Liver (tissue), 9 donors: ENCODE results near the gene TEX44. TPM values are rescaled to one million over a fixed set of nuclear protein-coding genes. Genes with fewer than 3 reads are reported as not detected.
A peak's percentile ranks its signal among the peaks of the same experiment; 100 is the strongest.

Experiments
- DNase-seq: peaks from one replicate; pipeline ENCODE4 v3.0.0-alpha.2; 2017; ENCODE audit warnings: low spot score
- H3K27ac ChIP-seq, 2 donors: one replicate each; pipeline ENCODE4 v1.7.0; 2013; ENCODE audit warnings: inconsistent platforms in 2 of 2, low read length in 2 of 2, control low read depth in 1 of 2, low read depth in 1 of 2, mild to moderate bottlenecking in 1 of 2
- H3K27me3 ChIP-seq, 4 donors: one replicate each; pipeline versions ENCODE4 v1.6.1 to v1.7.0; 2013; ENCODE audit warnings: low read length in 3 of 4, inconsistent platforms in 1 of 4, mild to moderate bottlenecking in 1 of 4, moderate library complexity in 1 of 4; ENCODE audit not compliant: control insufficient read depth in 4 of 4, insufficient read depth in 4 of 4
- H3K36me3 ChIP-seq, 4 donors: one replicate each; pipeline versions ENCODE4 v1.6.1 to v1.7.0; 2013; ENCODE audit warnings: low read length in 3 of 4, mild to moderate bottlenecking in 3 of 4, low read depth in 1 of 4, moderate library complexity in 1 of 4; ENCODE audit not compliant: control insufficient read depth in 4 of 4, insufficient read depth in 3 of 4
- H3K4me1 ChIP-seq, 4 donors: one replicate each; pipeline versions ENCODE4 v1.6.1 to v1.7.0; 2013; ENCODE audit warnings: low read length in 3 of 4, mild to moderate bottlenecking in 3 of 4, moderate library complexity in 1 of 4; ENCODE audit not compliant: control insufficient read depth in 4 of 4, insufficient read depth in 4 of 4
- H3K4me3 ChIP-seq, 3 donors: one replicate each; pipeline versions ENCODE4 v1.6.1 to v1.7.0; 2013; ENCODE audit warnings: low read length in 3 of 3, control low read depth in 1 of 3, low read depth in 1 of 3, mild to moderate bottlenecking in 1 of 3
- H3K9ac ChIP-seq, 2 donors: one replicate each; pipeline ENCODE4 v1.7.0; 2013; ENCODE audit warnings: low read length in 2 of 2, mild to moderate bottlenecking in 2 of 2, moderate library complexity in 2 of 2, control low read depth in 1 of 2, low read depth in 1 of 2
- H3K9me3 ChIP-seq, 4 donors: one replicate each; pipeline versions ENCODE4 v1.6.1 to v1.7.0; 2013; ENCODE audit warnings: low read length in 3 of 4; ENCODE audit not compliant: control insufficient read depth in 4 of 4
- EGR1 ChIP-seq, 2 donors: IDR thresholded peaks; 2 replicates each; pipeline ENCODE4 v1.6.1; 2016 to 2018; ENCODE audit warnings: antibody characterized with exemption in 2 of 2, low read depth in 2 of 2
- FOXA2 ChIP-seq: IDR thresholded peaks from 2 replicates; pipeline ENCODE4 v1.6.1; 2016; ENCODE audit warnings: antibody characterized with exemption
- GABPA ChIP-seq, 2 donors: IDR thresholded peaks in 1 of 2; conservative IDR thresholded peaks in 1 of 2; 2 replicates each; pipeline ENCODE4 v1.6.1; 2016; ENCODE audit warnings: antibody characterized with exemption in 2 of 2, mild to moderate bottlenecking in 1 of 2, moderate library complexity in 1 of 2
- HNF4A ChIP-seq, 2 donors: conservative IDR thresholded peaks; 2 replicates each; pipeline ENCODE4 v1.6.1; 2016; ENCODE audit warnings: antibody characterized with exemption in 2 of 2, mild to moderate bottlenecking in 2 of 2
- HNF4G ChIP-seq: IDR thresholded peaks from 2 replicates; pipeline ENCODE4 v1.6.1; 2016; ENCODE audit warnings: antibody characterized with exemption
- JUND ChIP-seq, 2 donors: IDR thresholded peaks; 2 replicates each; pipeline ENCODE4 v1.6.1; 2016; ENCODE audit warnings: antibody characterized with exemption in 2 of 2
- MAX ChIP-seq: IDR thresholded peaks from 2 replicates; pipeline ENCODE4 v1.6.1; 2016; ENCODE audit warnings: antibody characterized with exemption
- NR2F2 ChIP-seq: IDR thresholded peaks from 2 replicates; pipeline ENCODE4 v1.6.1; 2016; ENCODE audit warnings: antibody characterized with exemption
- RAD21 ChIP-seq, 2 donors: IDR thresholded peaks; 2 replicates each; pipeline ENCODE4 v1.6.1; 2016; ENCODE audit warnings: antibody characterized with exemption in 2 of 2, mild to moderate bottlenecking in 2 of 2
- REST ChIP-seq: IDR thresholded peaks from 2 replicates; pipeline ENCODE4 v1.6.1; 2016; ENCODE audit warnings: antibody characterized with exemption, mild to moderate bottlenecking
- RXRA ChIP-seq, 2 donors: IDR thresholded peaks; 2 replicates each; pipeline ENCODE4 v1.6.1; 2017 to 2018; ENCODE audit warnings: antibody characterized with exemption in 2 of 2, mild to moderate bottlenecking in 1 of 2
- SP1 ChIP-seq: IDR thresholded peaks from 2 replicates; pipeline ENCODE4 v1.6.1; 2018; ENCODE audit warnings: antibody characterized with exemption, mild to moderate bottlenecking
- TAF1 ChIP-seq: conservative IDR thresholded peaks from 2 replicates; pipeline ENCODE4 v1.6.1; 2016; ENCODE audit warnings: antibody characterized with exemption, mild to moderate bottlenecking
- YY1 ChIP-seq: IDR thresholded peaks from 2 replicates; pipeline ENCODE4 v1.6.1; 2016; ENCODE audit warnings: antibody characterized with exemption, mild to moderate bottlenecking
- ZBTB33 ChIP-seq: IDR thresholded peaks from 2 replicates; pipeline ENCODE4 v1.6.1; 2016; ENCODE audit warnings: antibody characterized with exemption
- WGBS: extraction: QIAGEN DNeasy Blood & Tissue Kit; methylation state at CpG from one replicate; pipeline ENCODE4 v1.1.7; 2013; 5-methylcytosine and 5-hydroxymethylcytosine counted together
- polyA plus RNA-seq, 2 donors: library from polyadenylated mRNA; stranded (reverse) in 1 of 2; unstranded in 1 of 2; fragments of 200-250 nt in 1 of 2; fragments of >200 nt in 1 of 2; fragmentation: Nextera tagmentation in 1 of 2; extraction: Ambion mirVana in 1 of 2; gene quantifications; one replicate each; pipeline versions ENCODE4 v1.2.1 to v1.2.3, GENCODE V29; 2013 to 2015
- total RNA-seq, 2 donors: library from RNA; depleted of rRNA; stranded (reverse); fragments of >200 nt; gene quantifications; one replicate each; pipeline ENCODE4 v1.2.3, GENCODE V29; 2014
- TF ChIP-seq, protein P1 (sequence below): fragments of 150-350 bp; IDR thresholded peaks from 2 replicates; pipeline ENCODE4 v1.5.1; 2017; ENCODE audit warnings: improper control_type of control experiment, low read depth, low read length; ENCODE audit not compliant: missing input control
- donor health status: healthy.
- donor health status: healthy.
- donor health status: healthy.
- donor health status: healthy.
- donor health status: healthy.

TEX44 gene
- total and polyA plus RNA-seq, 4 donors = not detected

GRCh38 chr2:231640241-231640640, 47.6 kb downstream of the TEX44 start:
- Histone ChIP-seq H3K27me3 (no peaks in the 10 kb centered on the region), H3K9me3 (no peaks in the 10 kb centered on the region), H3K9ac (no peak overlapping the region), H3K27ac (no peak overlapping the region), H3K4me1 (no peaks in the 10 kb centered on the region), H3K36me3 (no peaks in the 10 kb centered on the region), H3K4me3 (no peak overlapping the region)
- DNase-seq = no peak
- WGBS = 62% methylated on average over 6 of the region's 6 CpGs
- no peak for TF ChIP-seq NR2F2

- Histone ChIP-seq H3K4me1 (no peaks in the 10 kb centered on the region), H3K27ac (no peak overlapping the region), H3K9ac (no peak overlapping the region), H3K36me3 (no peaks in the 10 kb centered on the region), H3K27me3 (no peaks in the 10 kb centered on the region), H3K4me3 (no peak overlapping the region), H3K9me3 (no peaks in the 10 kb centered on the region)
- 70% methylated on average over 11 of the region's 11 CpGs for WGBS
- DNase-seq = no peak
- TF ChIP-seq HNF4A (conservative IDR thresholded peaks at IDR 0.05) (no peak), YY1 (no peak), ZBTB33 (no peak), NR2F2 (no peak), JUND (IDR thresholded peaks at IDR 0.05) (no peak), TAF1 (no peak), EGR1 (IDR thresholded peaks at IDR 0.05; ENCODE audit: low read depth in 2 of 2) (no peak), MAX (no peak)
Observed at GRCh38 chr2:231640641-231641111, 48.0 kb downstream of the TEX44 start.

DNA sequence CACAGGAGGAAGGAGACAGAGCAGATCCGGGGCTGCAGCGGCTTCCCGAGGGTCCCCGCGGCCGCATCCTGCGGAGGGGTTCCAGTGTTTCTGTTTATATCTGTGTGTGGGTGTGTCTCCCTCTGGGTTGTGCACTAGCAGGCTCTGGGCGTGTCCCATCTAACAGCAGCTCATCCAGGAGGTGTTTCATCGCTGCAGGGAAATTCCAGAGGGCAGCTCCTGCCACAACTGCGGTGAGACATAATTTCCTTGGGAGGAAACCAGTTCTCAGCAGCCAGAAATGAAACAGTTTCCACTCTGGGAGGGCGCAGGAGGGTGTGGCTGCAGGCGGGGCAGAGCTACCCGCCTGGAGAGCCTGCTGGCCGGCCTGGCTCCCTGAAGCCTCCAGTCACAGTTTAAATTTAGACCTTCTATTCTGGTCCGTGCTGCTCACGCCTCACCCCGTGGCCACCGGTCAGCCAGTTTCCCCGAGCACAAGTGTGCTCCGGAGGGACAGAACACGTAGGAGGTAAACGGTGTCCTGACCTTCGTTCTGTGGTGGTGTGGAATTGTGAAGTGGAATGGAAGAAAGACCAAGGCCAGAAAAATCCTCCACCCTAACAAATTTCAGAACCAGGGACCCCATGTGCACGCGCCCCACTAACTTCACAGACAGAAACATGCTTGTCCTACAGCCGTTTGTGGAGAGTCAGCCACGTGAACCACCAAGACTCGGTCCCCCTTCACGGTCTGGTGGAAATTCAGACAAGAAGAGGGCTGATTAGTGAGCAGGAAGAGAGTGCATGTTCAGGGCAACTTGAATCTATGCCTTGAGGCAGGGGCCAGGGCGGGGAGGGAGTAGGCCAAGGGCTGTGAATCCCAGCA, 50.2 kb downstream of the TEX44 start:
- no peak overlapping the region for H3K4me3 ChIP-seq
- no peaks in the 10 kb centered on the region for H3K9me3 ChIP-seq
- H3K36me3 ChIP-seq = no peaks in the 10 kb centered on the region
- H3K27me3 ChIP-seq = no peaks in the 10 kb centered on the region
- peak overlapping the region in 1 of 2 donors; percentile 2 for H3K9ac ChIP-seq
- no peaks in the 10 kb centered on the region for H3K4me1 ChIP-seq
- peak; percentile 43 for DNase-seq
- 62% methylated on average over 30 of the region's 30 CpGs for WGBS
- H3K27ac ChIP-seq = peak overlapping the region; percentile 32 to 35
- TF ChIP-seq RAD21 (IDR thresholded peaks at IDR 0.05) = peak in 1 of 2 donors; percentile 18
- TF ChIP-seq HNF4A (conservative IDR thresholded peaks at IDR 0.05) = no peak
- TF ChIP-seq RXRA (IDR thresholded peaks at IDR 0.05) = no peak
- TF ChIP-seq FOXA2 = no peak
- no peak for TF ChIP-seq HNF4G
- no peak for TF ChIP-seq NR2F2
- no peak for TF ChIP-seq GABPA (IDR thresholded peaks at IDR 0.05 in 1 of 2, conservative IDR thresholded peaks at IDR 0.05 in 1 of 2)
- no peak for TF ChIP-seq REST
- peak; percentile 23 for TF ChIP-seq SP1
- no peak for TF ChIP-seq MAX
- TF ChIP-seq, protein P1, sequence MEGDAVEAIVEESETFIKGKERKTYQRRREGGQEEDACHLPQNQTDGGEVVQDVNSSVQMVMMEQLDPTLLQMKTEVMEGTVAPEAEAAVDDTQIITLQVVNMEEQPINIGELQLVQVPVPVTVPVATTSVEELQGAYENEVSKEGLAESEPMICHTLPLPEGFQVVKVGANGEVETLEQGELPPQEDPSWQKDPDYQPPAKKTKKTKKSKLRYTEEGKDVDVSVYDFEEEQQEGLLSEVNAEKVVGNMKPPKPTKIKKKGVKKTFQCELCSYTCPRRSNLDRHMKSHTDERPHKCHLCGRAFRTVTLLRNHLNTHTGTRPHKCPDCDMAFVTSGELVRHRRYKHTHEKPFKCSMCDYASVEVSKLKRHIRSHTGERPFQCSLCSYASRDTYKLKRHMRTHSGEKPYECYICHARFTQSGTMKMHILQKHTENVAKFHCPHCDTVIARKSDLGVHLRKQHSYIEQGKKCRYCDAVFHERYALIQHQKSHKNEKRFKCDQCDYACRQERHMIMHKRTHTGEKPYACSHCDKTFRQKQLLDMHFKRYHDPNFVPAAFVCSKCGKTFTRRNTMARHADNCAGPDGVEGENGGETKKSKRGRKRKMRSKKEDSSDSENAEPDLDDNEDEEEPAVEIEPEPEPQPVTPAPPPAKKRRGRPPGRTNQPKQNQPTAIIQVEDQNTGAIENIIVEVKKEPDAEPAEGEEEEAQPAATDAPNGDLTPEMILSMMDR = no peak
- TF ChIP-seq EGR1 (IDR thresholded peaks at IDR 0.05; ENCODE audit: low read depth in 2 of 2) = no peak
- TF ChIP-seq JUND (IDR thresholded peaks at IDR 0.05) = peak; percentile 42 to 55
- TF ChIP-seq YY1 = no peak
- TF ChIP-seq ZBTB33 = no peak
